Left forelimb (tissue), 1 donor: Measurements from ENCODE around the gene TADA3.
"Not testable (repeated sequence)": the region's sequence is repeated elsewhere in the genome, so short reads cannot be mapped to it uniquely, and the experiment has no call there.

Experiments used
- DNase-seq: peaks from one replicate; pipeline ENCODE4 v3.0.0-alpha.2; 2018; ENCODE audit warnings: low spot score

The TADA3 gene

DNA sequence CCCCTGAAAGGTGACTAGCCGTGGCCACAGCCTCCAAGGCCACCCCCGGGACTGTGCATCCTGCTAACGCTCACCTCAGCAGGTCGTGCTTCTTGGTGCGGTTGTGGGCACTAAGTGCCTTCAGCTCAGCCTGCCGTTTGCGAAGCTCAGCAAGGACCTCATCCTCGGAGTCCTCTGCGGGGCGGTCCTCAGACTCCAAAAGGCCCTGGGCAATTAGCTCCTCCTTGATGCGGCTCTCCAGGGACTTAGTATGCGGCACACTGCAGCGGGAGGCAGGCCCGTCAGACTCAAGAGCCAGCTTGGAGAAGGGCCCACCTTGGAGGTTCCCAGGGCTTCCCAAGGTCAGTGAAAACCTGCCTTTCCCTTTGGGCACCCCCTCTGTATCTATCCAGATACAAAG, 8.3 kb downstream of the TADA3 start:
- no peak for DNase-seq

GRCh38 chr3:9782770-9783169, 9.5 kb downstream of the TADA3 start:
- no peak for DNase-seq

DNA sequence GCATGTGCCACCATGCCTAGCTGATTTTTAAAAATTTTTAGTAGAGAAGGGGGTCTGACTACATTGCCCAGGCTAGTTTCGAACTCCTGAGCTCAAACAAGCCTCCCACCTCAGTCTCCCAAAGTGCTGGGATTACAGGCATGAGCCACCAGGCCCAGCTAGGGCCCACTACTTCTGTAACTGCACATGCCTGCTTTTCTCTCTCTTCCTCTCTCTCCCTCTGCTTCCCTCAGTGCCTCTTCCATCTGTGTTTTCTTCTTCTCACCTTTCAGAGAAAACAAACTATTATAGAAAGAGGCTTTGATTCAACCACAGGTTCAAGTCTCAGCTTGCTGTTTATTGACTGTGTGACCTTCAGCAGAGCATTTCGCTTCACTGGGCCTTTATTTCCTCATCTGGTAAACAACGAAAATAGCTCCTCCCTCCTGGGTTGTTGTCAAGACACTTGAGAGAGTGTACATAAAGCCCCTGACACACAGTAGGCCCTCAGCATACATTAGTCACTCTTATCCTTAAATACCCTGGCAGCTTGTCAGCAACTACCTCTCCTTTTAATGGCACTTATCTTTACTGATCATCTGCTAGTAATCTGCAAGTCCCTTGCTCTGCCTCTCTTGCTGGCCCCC, 10.2 kb downstream of the TADA3 start:
- no peak for DNase-seq

DNA sequence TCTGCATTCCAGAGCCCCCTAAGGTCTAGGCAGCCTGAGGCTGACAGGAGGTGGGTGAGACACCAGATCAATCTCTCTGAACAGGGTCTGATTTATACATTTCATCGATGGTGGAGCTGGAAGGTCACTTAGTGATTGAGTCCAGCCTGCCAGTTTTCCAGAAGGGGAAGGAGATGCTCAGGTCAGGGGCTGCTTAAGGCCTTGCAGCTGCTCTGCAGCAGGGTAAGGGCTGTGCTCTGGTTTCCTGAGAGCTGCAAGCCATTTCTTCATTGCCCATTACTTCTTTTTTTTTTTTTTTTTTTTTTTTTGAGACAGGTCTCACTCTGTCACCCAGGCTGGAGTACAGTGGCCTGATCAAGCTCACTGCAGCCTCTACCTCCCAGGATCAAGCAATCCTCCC, 10.7 kb downstream of the TADA3 start:
- DNase-seq, result no peak

DNA sequence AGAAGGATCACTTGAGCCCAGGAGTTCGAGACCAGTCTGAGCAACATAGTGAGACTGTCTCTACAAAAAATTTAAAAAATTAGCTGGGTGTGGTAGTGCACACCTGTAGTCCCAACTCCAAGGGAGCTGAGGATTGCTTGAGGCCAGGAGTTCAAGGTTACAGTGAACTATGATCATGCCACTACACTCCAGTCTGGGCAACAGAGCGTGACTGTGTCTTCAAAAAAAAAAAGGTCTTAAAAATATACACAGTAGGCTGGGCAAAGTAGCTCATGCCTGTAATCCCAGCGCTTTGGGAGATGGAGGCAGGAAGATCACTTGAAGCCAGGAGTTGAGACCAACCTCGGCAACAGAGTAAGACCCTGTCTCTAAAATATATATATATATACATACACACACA, 11.4 kb downstream of the TADA3 start:
- no peak for DNase-seq

DNA sequence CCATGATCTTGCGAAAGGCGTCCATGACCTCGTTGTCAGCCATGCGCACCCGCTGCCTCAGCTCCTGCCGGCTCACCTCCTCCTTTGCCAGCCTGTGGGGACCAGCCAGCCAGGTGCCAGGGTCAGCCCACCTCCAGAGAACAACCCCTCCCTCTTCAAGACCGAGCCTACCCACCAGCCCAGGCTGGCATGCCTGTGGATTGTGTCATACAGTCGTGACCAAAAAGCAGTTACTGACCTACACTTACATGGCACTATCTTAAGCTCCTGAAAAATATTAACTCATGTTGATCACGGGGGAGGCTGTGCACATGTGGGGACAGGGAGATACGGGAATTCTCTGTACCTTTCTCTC, 11.8 kb downstream of the TADA3 start:
- no peak for DNase-seq

DNA sequence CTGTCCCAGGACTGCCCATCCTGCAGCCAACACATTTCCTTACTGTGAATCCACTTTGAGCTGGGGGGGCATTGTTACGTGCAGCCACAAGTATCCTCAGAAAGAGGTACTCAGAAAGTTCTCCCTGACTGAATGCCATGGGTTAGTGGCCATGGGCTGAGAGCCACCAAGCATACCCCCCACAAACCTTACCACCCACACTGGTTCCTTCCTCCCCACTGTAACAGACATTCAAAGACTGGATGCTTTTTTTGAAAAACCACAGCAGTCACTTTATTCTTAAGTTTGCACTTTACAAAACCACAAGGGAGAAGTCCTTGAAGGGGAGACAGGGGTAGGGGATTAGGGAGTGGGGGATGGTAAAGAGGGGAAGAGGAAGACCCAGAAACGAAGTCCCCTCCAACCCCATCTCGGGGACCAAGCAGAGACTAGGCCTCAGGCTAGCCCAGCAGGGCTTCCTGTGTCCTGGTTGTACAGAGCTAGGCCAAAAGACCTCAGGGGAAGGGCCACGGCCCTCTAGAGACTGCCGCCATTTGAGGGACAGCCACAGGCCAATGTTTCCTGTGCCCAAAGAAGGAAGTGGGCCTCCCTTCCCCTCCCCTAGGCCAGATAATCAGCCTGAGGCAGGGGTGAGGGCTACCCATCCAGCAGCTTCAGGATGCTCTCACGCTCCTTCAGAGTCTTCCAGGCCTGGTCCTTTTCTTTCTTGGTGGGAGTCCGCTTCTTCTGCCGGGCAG, 12.4 kb downstream of the TADA3 start:
- no peak for DNase-seq

GRCh38 chr3:9779075-9779593, 13.1 kb downstream of the TADA3 start:
- DNase-seq, result no peak

DNA sequence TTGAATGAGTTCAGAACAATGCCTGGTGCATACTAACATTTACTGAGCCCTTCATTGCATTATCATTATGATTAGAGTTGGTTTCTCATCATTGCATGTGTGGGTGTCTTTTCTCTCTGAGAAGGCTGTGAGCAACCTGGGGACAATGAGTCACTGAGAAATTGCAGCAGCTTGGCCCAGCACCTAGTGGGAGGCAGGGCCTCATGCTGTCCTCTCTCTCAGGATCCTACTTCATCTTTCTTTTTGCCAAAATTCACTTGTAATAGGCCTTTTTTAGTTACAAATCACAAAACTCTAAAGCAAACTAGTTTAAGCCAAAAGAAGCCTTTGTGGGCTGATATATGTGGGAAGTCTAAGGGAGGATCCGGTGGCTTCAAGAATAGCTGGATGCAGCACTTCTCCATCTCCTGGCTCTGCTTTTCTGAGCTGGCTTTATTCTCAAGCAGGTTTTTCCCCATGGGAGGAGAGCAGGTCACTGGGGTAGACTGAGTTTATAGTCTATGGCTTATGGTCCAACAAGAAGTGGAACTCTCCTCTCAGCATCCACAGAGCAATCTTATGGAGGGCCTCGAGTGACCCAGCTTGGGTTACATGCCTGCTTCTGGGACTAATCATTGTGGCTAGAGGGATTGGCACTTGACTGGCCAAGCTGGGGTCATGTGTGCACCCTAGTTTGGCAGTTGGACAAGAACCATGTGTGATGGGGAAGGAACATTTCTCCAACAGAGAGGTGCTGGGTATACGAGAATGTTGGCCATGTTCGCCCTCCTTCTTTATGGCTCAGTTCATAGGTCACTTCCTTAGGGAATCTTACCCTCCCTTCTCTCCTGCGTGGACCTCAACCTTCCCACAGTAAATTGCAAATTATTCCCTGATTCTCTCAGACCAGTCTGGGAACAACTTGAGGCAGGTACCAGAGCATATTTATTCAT, 13.9 kb downstream of the TADA3 start:
- no peak for DNase-seq

DNA sequence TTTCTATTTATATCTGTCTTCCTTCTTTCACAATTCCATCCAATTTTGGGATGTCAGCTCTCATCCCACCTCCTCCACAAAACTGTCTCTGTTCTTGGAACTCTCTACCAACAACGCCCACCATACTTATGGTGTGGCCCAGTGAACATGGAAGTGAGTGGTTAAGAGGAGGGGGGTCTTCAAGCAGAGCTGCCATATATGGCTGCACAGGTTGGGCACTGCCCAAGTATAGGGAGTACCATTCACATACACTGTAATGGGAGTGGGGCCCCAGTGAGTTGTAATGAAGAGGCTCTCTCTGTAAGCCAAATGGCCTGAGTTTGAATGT, 14.6 kb downstream of the TADA3 start:
- no peak for DNase-seq

DNA sequence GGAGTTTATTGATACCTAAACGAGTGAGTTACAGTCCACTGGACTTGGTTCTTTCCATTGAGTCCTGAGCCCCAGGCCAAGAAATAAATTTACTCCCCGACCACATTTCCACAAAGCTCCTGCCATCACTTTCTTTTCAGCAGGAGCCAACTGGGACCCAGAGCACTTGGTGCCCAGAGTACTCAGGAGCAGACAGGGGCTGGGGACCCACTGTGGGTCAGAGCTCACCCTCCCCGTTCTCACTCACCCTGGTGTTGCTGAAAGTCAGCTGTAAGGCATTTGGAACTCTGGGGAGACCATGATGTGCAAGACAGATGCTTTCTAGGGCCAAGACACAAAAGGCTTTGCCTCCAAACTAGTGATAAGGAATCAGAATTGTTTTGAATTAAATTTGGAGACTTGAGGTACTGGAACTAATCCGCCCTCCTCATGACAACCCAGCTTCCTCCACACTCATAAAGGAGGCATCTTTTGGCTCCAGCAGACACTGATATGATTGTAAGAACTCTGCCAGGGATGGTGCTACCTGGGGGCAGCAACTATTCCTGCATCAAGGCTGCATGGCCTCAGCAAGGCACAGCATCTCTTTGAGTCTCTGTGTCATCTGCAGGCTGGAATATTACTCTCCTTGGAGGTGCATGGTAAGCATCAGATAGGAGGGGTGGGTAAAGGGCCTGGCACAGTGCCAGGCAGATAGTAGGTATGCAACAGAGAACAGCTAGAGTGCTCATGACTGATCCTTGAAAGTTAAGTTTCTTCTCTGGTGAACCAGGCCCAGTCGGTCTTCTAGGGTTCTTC, 15.2 kb downstream of the TADA3 start:
- DNase-seq, result no peak

DNA sequence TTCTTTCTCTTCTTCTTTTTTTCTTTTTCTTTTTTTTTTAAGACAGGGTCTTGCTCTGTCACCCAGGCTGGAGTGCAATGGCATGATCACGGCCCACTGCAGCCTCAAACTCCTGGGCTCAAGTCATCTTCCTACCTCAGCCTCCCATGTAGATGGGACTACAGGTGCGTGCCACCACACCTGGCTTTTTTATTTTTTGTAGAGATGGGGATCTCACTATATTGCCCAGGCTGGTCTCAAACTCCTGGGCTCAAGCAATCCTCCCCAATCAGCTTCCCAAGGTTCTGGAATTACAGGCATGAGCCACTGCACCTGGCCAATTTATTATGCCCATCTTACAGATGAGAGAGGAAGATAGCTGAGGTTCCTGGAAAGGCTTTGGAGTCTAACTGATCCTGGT, 21.3 kb downstream of the TADA3 start:
- DNase-seq, result not testable (repeated sequence)

DNA sequence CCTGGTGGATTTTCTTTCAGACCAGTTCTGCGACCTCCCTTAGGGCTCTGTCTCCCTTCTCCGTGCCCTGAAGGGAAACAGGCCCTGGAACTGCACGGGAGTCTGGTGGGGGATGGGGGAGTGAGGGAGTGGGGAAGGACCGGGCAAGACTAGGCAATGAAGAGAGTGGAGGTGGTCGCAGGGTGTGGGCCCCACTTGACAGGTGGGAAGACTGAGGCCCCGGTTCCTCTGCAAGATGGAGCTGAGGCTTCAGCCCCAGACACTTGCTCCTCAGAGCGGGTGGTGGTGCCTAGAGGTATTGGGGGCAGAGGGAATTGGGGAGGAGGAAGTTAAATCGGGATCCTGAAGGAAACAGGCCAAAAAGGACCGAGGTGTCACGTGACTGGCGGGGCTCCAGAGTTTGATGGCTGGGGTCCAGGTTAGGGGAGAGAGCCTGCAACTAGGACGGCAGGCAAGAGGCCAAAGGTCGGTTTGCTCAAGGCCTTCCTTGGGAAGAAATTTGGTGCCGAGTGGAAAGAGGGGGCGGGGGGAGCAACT, 21.9 kb downstream of the TADA3 start:
- peak; percentile 80 for DNase-seq

DNA sequence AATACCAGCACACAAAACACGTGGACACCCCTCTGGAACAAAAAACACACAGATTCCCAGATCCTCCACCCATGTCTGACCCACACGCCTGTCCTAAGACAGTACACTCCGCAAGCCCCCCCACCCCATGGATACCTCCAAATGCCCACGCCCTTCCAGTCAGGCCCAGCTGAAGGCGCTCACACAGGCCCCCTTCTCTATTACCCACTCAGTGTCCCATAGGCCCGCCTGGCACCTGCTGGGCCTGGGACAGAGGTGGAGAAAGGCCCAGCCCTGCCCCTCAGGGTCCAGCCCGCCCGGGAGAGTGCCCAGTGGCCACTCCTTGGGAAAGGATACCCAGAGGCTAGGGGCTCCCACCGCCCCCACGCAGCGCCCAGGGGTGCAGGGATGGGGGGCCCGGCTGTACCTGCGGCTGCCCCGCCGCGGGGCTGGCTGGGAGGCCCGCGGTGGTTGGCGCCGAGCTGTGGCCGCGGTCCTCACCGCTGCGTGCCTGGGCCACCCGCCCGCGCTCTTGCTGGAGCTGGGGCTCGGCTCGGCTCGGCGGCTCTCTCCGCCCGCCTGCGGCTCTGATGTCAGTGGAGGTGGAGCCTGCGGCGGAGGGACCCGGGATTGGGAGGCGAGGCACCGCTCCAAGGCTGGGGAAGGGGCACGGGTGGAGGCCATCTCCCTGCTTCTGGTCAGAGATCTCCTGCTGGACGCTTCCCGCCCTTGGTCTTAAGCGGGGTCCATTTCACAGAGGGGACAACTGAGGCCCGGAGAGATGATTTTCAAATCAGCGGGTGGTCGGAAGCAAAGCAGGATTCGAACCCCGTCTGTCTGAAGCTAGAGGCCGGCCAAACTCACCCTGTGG, 22.6 kb downstream of the TADA3 start, which contains the start of gene CAMK1:
CAMK1 (minus strand) TSS at position 522 of the 850 bp plus-strand sequence. CDS start 2,198 bp downstream, outside the sequence.
- DNase-seq, result peak; percentile 88

- DNase-seq, result no peak
These were observed 23.3 kb downstream of the TADA3 start for GRCh38 chr3:9769012-9769411.

DNA sequence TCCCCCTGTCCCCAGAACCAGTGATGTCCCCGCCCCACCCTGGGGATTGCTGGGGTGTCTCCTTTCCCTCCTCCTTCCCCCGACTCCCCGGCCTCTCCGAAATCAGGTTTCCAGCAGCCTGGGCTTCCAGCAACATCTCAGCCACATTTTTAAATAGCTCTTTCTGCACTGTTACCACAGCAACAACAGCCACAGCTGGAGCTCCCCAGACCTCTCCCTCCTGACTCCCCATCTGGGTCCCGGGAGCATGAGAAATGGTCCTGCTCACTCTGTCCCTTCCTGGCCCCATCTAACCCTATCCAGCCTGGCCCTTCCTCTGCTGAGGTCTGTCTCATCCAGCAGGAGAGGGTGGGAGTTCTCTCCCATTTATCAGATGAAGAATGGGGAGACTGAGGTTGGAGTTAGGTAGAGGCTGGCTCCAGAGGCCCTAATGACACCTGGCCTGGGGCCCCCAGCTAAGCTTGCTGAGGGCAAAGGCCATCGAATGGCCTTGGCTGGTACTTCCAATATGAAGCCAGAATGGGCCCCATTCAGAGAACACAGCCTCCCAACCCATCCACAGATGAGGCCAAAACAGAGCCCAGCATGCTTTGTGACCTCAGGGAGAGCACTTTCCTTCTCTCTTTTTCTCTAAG, 24.0 kb downstream of the TADA3 start:
- DNase-seq, result no peak

GRCh38 chr3:9767418-9767817, 24.9 kb downstream of the TADA3 start:
- DNase-seq, result no peak

GRCh38 chr3:9765865-9766264, 26.4 kb downstream of the TADA3 start:
- no peak for DNase-seq

- no peak for DNase-seq
These were observed 29.4 kb downstream of the TADA3 start for GRCh38 chr3:9762871-9763270.

- DNase-seq, result no peak
These were observed 30.4 kb downstream of the TADA3 start for GRCh38 chr3:9761919-9762318.
